Parathyroid adenoma (tissue), 2 donors: ENCODE data around the gene LCN1.

ENCODE experiments used
- H2AFZ ChIP-seq: fragments of 300-600 bp; sonication (generic); one replicate; pipeline ENCODE4 v1.7.0; 2017; ENCODE audit warnings: antibody characterized with exemption, mild to moderate bottlenecking
- H3K27ac ChIP-seq: fragments of 300-600 bp; sonication (generic); one replicate; pipeline ENCODE4 v1.7.0; 2017
- H3K27me3 ChIP-seq: fragments of 300-600 bp; sonication (generic); one replicate; pipeline ENCODE4 v1.7.0; 2017; ENCODE audit warnings: low read length; ENCODE audit not compliant: control insufficient read depth, insufficient read depth
- H3K36me3 ChIP-seq: fragments of 300-600 bp; sonication (generic); one replicate; pipeline ENCODE4 v1.7.0; 2017; ENCODE audit warnings: low read length; ENCODE audit not compliant: control insufficient read depth, insufficient read depth
- H3K4me1 ChIP-seq: fragments of 300-600 bp; sonication (generic); one replicate; pipeline ENCODE4 v1.7.0; 2017; ENCODE audit warnings: control low read depth
- H3K4me2 ChIP-seq: fragments of 300-600 bp; sonication (generic); one replicate; pipeline ENCODE4 v1.7.0; 2017; ENCODE audit warnings: low read length
- H3K4me3 ChIP-seq: fragments of 300-600 bp; sonication (generic); one replicate; pipeline ENCODE4 v1.7.0; 2017; ENCODE audit warnings: low read depth, low read length
- H3K79me2 ChIP-seq: fragments of 300-600 bp; sonication (generic); one replicate; pipeline ENCODE4 v1.7.0; 2017; ENCODE audit warnings: control low read depth
- H3K9ac ChIP-seq: fragments of 300-600 bp; sonication (generic); one replicate; pipeline ENCODE4 v1.7.0; 2017; ENCODE audit warnings: mild to moderate bottlenecking
- H3K9me3 ChIP-seq: fragments of 300-600 bp; sonication (generic); one replicate; pipeline ENCODE4 v1.7.0; 2017; ENCODE audit warnings: low read length; ENCODE audit not compliant: control insufficient read depth
- TF ChIP-seq, protein P1 (sequence below): fragments of 300-600 bp; sonication (generic); IDR thresholded peaks from one replicate; pipeline ENCODE4 v1.7.0; 2017; ENCODE audit warnings: antibody characterized with exemption, mild to moderate bottlenecking
- donor health status: primary hyperparathyroidism.

LCN1 gene

DNA sequence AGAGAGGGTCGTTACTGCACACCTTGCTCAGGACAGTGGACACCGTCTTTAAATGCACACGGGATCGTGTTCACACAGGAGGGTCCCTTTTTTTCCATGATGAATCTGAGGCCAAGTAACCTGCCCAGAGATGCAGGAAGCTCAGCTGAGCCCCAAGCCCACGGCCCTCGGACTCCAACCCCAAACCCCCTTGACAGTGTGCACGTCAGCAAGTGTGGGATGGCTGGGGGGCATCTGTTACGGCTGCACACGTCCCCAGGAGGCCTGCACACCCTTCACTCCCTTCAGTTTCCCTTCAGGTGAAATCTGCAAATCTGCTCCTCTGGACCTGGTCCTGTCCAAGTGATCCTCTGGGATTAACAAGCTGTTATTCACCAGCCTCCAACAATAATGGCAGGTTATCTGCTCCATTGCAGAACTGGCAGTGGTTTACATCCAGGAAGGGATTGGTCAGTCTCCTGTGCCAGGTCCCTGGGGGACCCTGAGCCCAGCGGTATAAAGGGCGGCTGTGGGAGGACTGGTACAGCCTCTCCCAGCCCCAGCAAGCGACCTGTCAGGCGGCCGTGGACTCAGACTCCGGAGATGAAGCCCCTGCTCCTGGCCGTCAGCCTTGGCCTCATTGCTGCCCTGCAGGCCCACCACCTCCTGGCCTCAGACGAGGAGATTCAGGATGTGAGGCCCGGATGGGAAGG lies at the start of gene LCN1:
TSS of gene LCN1 (plus strand) at position 525 of the 692 bp plus-strand sequence. CDS start at position 583, 58 bp downstream.
- Histone ChIP-seq H3K36me3 (no peaks in the 10 kb centered on the region), H3K79me2 (no peaks in the 10 kb centered on the region), H3K9me3 (no peaks in the 10 kb centered on the region), H3K4me3 (no peak within 1 kb of the TSS), H3K9ac (no peak within 1 kb of the TSS), H3K4me2 (no peak within 1 kb of the TSS), H3K27me3 (no peaks in the 10 kb centered on the region), H3K27ac (no peak within 1 kb of the TSS), H2AFZ (no peak within 1 kb of the TSS), H3K4me1 (no peaks in the 10 kb centered on the region)
- TF ChIP-seq, protein P1, sequence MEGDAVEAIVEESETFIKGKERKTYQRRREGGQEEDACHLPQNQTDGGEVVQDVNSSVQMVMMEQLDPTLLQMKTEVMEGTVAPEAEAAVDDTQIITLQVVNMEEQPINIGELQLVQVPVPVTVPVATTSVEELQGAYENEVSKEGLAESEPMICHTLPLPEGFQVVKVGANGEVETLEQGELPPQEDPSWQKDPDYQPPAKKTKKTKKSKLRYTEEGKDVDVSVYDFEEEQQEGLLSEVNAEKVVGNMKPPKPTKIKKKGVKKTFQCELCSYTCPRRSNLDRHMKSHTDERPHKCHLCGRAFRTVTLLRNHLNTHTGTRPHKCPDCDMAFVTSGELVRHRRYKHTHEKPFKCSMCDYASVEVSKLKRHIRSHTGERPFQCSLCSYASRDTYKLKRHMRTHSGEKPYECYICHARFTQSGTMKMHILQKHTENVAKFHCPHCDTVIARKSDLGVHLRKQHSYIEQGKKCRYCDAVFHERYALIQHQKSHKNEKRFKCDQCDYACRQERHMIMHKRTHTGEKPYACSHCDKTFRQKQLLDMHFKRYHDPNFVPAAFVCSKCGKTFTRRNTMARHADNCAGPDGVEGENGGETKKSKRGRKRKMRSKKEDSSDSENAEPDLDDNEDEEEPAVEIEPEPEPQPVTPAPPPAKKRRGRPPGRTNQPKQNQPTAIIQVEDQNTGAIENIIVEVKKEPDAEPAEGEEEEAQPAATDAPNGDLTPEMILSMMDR = no peak

DNA sequence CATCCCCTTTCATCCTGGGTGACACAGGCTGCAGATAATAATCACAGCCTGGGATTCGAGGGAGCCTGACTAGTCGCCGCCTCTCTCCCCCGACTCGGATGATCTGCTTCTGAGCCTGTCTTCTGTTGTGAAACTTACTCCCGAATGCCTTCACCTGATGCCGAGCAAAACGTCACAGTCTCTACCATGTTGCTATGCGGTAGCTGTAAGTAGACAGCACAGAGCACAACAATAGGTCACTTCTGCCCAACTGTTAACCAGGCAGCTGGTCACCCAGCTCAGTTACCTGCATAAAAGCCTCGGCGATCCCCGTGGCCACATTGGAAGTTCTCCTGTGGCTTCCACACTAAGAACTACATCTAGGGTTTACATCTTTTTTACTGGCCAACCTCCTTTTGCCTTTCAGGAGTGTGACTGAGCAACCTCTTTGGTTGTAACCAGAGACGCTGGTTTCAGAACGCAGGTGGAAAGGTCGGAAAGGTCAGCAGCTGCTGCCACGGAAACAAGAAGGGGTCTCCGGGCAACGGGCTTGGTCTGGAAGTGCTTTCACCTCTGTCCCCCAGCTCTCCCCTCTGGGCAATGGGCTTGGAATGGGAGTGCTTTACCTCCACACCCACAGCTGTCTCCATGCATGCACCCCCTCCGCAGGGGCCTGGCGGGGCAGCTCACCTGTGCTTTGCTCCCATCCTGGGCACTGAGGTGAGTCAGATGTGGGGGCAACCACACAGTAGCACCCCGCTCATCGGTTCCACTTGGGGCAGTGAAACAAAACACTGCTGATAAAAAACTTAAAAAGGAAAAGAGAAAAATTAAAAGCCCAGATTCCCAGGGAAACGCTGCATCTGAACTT lies 49.2 kb upstream of the LCN1 start:
- Histone ChIP-seq H3K4me3 (peak overlapping the region; percentile 27), H2AFZ (peak overlapping the region; percentile 62), H3K27ac (peak overlapping the region; percentile 94), H3K4me2 (peak overlapping the region; percentile 69), H3K4me1 (peaks cover 35% of the 10 kb centered on the region), H3K36me3 (no peaks in the 10 kb centered on the region), H3K9ac (no peak overlapping the region), H3K9me3 (no peaks in the 10 kb centered on the region), H3K79me2 (peaks cover 7% of the 10 kb centered on the region), H3K27me3 (no peaks in the 10 kb centered on the region)
- TF ChIP-seq, protein P1 = no peak

DNA sequence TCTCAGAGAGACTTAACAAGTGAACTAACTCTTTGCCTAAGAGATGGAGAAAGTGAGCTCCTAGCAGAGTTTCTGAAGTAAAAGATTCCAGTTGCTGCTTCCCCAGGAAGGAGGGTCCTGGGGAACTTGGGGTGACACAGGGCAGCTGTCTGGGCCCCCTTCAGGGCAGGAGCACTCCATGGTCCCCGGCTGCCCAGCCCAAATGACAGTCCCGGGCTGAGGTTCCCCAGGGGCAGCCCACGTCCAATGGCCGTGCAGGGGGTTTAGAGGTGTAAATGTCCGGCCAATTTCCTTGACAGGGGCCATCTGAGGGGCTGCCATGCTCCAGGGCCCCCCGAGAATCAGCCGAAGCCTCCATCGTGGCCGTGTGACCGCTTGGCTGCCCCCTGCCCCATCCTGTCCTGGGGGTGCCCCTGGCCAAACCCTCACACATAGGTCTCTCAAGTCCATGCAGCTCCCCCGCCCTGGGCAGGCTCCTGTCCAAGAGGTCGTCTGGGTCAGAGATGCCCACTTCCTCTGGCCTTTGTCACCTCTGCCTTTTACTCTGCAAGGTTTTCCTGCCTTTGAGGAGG lies 47.2 kb upstream of the LCN1 start:
- Histone ChIP-seq H3K27me3 (no peaks in the 10 kb centered on the region), H3K79me2 (peaks cover 7% of the 10 kb centered on the region), H3K4me2 (peak overlapping the region; percentile 11), H3K36me3 (no peaks in the 10 kb centered on the region), H3K9me3 (no peaks in the 10 kb centered on the region), H3K9ac (no peak overlapping the region), H3K27ac (peak overlapping the region; percentile 94), H3K4me1 (peaks cover 32% of the 10 kb centered on the region), H3K4me3 (no peak overlapping the region), H2AFZ (no peak overlapping the region)
- TF ChIP-seq, protein P1 = no peak

DNA sequence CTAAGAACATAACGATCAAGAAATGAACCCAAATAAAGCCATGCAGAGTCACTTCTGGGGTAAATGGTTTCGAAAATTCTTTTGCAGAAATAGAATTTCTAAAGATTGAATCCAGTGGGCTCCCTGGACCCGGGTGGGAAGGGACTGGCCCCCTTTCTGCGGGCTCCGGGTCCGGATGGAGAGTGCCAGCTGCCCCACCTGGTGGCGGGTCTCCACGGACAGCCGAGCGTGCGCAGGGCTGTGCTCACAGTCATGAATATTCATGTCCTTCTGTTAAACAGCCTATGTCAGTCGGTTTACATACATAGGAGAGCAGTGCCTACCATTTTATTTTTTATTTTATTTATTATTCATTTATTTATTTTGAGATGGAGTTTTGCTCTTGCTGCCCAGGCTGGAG lies 46.3 kb upstream of the LCN1 start:
- Histone ChIP-seq H3K27me3 (no peaks in the 10 kb centered on the region), H3K79me2 (peaks cover 7% of the 10 kb centered on the region), H3K4me2 (peak overlapping the region; percentile 17), H3K9ac (no peak overlapping the region), H3K4me1 (peaks cover 29% of the 10 kb centered on the region), H2AFZ (no peak overlapping the region), H3K36me3 (no peaks in the 10 kb centered on the region), H3K9me3 (no peaks in the 10 kb centered on the region), H3K27ac (no peak overlapping the region), H3K4me3 (peak overlapping the region; percentile 25)
- TF ChIP-seq, protein P1 = peak; percentile 47
